ENCODE results near the gene COBL.

Gene COBL

DNA sequence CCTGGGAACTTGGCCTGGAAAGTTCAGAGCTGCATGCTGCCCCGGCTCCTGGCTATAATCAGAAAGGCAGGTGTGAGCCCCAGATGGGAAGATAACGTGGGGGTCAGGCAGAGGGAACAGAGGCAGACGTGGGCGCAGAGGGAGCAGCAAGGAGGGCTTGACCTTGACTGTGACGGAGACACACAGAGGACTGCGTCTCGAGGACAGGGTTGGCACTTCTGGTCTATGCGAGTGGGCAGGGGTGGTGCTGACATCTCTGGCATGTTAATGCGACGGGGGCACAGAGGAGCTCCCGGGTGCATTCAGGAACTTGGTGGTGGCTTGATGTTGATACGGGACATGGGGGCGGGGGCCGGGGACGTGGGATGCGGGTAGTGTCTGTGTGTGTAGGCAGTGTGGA lies 301.8 kb downstream of the COBL start:
- Histone ChIP-seq H3K4me3 (ENCODE audit: low read length) (no peak overlapping the region), H3K36me3 (ENCODE audit: control insufficient read depth, low read depth, low read length) (no peaks in the 10 kb centered on the region), H3K9me3 (ENCODE audit: control insufficient read depth, low read depth, low read length) (no peaks in the 10 kb centered on the region), H3K9ac (ENCODE audit: low read length) (no peak overlapping the region), H3K4me1 (ENCODE audit: control insufficient read depth, low read depth, low read length) (no peaks in the 10 kb centered on the region), H3K27ac (ENCODE audit: low read length) (no peak overlapping the region), H3K27me3 (ENCODE audit: control insufficient read depth, insufficient read depth, low read length) (no peaks in the 10 kb centered on the region)

DNA sequence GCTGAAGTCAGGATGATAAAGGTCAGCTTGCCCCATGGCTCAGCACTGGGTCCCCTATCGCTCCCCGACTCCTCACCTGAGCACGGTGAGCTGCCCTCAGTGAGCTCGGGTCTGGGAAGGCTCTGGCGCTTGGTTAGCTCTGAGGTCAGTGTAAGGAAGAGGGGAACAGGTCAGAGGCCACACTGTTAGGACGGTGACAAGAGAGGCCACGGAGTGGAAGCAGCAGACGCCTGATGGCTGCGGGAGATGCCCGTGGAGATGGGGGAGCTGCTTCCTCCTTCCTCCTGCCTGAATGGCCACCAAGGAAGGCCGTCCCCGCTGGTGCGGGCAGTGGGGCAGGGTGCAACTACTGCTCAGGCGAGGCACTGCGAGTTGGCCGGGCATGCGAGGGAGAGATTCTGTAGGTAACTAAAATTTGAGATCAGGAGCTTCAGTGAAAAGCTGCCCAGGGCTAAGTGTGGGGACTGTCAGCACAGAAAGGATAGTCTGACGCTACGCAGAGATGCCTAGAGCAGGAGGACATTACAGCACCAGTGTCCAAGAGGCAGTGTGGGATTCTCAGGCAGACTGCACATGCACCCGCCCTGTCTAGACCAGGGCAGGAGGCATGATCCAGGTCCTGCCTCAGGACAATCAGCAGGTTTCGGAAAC lies 302.6 kb downstream of the COBL start:
- H3K27me3 ChIP-seq (ENCODE audit: control insufficient read depth, insufficient read depth, low read length): no peaks in the 10 kb centered on the region
- no peak overlapping the region for H3K4me3 ChIP-seq (ENCODE audit: low read length)
- no peak overlapping the region for H3K27ac ChIP-seq (ENCODE audit: low read length)
- H3K4me1 ChIP-seq (ENCODE audit: control insufficient read depth, low read depth, low read length): no peaks in the 10 kb centered on the region
- H3K9me3 ChIP-seq (ENCODE audit: control insufficient read depth, low read depth, low read length): no peaks in the 10 kb centered on the region
- H3K9ac ChIP-seq (ENCODE audit: low read length): no peak overlapping the region
- H3K36me3 ChIP-seq (ENCODE audit: control insufficient read depth, low read depth, low read length): no peaks in the 10 kb centered on the region

DNA sequence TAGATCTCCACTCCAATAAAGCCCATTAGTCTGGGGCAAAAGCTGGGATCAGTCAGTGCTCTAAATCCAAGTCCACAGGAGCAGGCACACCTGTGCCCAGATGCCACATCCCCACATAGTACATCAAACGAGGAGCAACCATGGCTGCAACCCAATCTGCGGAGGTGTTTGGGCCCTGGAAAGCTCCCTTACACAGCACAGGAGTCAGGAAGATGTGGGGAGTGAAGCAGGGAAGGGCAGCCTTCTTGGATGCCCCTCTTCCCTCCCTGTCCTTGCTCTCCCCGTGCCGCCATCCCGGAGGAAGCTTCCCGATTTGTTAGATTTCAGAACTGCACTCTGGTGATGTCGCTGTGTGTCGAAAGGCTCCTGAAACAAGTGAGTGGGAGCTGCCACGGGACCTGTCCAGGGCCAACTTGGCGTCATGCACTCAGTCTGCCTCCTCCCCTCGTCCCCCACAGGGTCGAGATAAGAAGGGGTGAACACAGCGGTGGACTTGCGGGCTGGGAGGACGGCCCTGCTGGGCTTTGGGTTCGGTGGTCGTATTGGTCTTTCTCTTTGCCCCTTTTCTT lies 303.3 kb downstream of the COBL start:
- H3K27me3 ChIP-seq (ENCODE audit: control insufficient read depth, insufficient read depth, low read length): no peaks in the 10 kb centered on the region
- no peak overlapping the region for H3K4me3 ChIP-seq (ENCODE audit: low read length)
- no peaks in the 10 kb centered on the region for H3K4me1 ChIP-seq (ENCODE audit: control insufficient read depth, low read depth, low read length)
- H3K9ac ChIP-seq (ENCODE audit: low read length): no peak overlapping the region
- no peak overlapping the region for H3K27ac ChIP-seq (ENCODE audit: low read length)
- no peaks in the 10 kb centered on the region for H3K9me3 ChIP-seq (ENCODE audit: control insufficient read depth, low read depth, low read length)
- no peaks in the 10 kb centered on the region for H3K36me3 ChIP-seq (ENCODE audit: control insufficient read depth, low read depth, low read length)

DNA sequence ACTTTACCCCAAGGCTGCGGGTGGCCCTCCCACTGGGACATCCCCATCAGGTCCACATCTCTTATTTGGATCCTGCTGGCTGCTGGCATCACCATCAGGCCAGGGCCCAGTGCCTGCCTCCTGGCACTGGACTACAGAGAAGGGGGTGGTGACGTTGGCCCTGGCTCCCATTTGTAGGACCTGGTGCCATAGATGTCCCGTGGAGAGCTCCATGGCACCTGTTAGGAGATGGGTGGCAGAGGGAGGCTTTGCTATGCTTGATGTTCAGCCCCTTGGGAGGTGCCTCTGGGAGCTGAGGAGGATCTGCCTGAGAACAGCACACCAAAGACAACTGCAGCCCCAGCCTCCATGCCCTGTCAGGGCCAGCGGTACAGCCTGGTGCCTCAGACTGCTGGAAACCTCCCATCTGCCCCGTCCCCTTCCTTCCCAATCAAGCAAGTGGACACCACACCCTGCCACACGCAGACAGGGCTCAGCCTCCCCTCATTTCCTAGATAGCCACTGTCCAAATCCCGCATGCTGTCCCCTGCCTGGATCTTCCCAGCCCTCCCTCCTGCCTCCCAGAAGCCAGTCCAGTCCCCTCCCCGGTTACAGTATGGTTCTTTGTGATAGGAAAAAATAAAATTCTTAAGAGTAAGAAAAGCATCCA lies 303.9 kb downstream of the COBL start:
- Histone ChIP-seq H3K4me3 (ENCODE audit: low read length) (no peak overlapping the region), H3K9ac (ENCODE audit: low read length) (no peak overlapping the region), H3K36me3 (ENCODE audit: control insufficient read depth, low read depth, low read length) (no peaks in the 10 kb centered on the region), H3K27ac (ENCODE audit: low read length) (no peak overlapping the region), H3K4me1 (ENCODE audit: control insufficient read depth, low read depth, low read length) (no peaks in the 10 kb centered on the region), H3K9me3 (ENCODE audit: control insufficient read depth, low read depth, low read length) (no peaks in the 10 kb centered on the region), H3K27me3 (ENCODE audit: control insufficient read depth, insufficient read depth, low read length) (no peaks in the 10 kb centered on the region)

DNA sequence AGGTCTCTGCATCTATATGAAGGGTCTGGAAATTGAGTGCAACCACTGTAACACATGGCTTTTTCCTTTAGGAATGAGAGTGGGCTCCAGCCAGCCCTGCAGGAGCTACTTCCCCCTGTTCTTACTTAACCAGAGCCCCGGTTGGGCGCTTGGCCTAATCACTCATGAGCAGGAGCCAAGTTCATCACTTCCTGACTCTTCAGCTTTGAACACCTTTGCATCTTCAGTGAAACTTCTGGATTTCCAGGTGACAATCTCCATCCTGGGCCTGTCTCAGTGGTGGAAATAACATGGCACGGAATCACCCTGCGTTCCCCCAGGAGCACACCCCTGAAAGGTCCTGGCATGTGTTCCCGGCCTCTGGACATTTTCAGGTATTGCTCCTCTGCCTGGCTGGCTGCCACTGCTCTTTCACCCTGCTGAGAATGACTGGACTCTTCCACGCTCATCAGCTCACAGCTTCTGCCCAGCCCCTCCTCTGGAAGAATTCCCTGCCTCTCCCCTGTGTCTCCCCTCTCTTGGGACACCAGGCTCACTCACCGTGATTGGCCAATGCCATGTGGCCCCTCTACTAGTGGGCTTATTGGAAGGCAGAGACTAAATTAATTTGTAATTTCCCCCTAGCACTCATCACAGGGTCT lies 304.8 kb downstream of the COBL start:
- H3K4me1 ChIP-seq (ENCODE audit: control insufficient read depth, low read depth, low read length): no peaks in the 10 kb centered on the region
- no peaks in the 10 kb centered on the region for H3K9me3 ChIP-seq (ENCODE audit: control insufficient read depth, low read depth, low read length)
- H3K36me3 ChIP-seq (ENCODE audit: control insufficient read depth, low read depth, low read length): no peaks in the 10 kb centered on the region
- no peaks in the 10 kb centered on the region for H3K27me3 ChIP-seq (ENCODE audit: control insufficient read depth, insufficient read depth, low read length)
- no peak overlapping the region for H3K27ac ChIP-seq (ENCODE audit: low read length)
- H3K4me3 ChIP-seq (ENCODE audit: low read length): no peak overlapping the region
- no peak overlapping the region for H3K9ac ChIP-seq (ENCODE audit: low read length)

DNA sequence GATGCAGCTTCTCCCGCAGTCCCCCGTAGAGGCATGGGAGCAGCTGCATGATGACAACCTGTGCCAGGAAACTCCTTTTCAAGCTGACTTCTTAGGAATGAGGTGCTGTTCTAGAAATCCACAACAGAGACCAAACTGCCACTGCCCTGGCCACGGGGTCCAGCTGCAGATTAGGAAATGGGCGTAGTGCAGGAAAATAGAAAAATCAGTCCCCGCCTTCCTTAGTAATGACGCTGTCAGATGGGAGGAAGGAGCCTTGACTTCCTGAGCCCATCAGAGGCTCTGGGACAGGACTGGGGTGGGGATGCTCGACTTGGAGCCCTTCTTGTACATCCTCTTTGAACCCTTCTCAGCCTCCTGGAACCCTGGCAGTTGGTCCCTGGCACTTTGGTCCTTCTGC lies 306.1 kb downstream of the COBL start:
- Histone ChIP-seq H3K27ac (ENCODE audit: low read length) (no peak overlapping the region), H3K9ac (ENCODE audit: low read length) (no peak overlapping the region), H3K36me3 (ENCODE audit: control insufficient read depth, low read depth, low read length) (no peaks in the 10 kb centered on the region), H3K4me3 (ENCODE audit: low read length) (no peak overlapping the region), H3K27me3 (ENCODE audit: control insufficient read depth, insufficient read depth, low read length) (no peaks in the 10 kb centered on the region), H3K4me1 (ENCODE audit: control insufficient read depth, low read depth, low read length) (no peaks in the 10 kb centered on the region), H3K9me3 (ENCODE audit: control insufficient read depth, low read depth, low read length) (no peaks in the 10 kb centered on the region)

DNA sequence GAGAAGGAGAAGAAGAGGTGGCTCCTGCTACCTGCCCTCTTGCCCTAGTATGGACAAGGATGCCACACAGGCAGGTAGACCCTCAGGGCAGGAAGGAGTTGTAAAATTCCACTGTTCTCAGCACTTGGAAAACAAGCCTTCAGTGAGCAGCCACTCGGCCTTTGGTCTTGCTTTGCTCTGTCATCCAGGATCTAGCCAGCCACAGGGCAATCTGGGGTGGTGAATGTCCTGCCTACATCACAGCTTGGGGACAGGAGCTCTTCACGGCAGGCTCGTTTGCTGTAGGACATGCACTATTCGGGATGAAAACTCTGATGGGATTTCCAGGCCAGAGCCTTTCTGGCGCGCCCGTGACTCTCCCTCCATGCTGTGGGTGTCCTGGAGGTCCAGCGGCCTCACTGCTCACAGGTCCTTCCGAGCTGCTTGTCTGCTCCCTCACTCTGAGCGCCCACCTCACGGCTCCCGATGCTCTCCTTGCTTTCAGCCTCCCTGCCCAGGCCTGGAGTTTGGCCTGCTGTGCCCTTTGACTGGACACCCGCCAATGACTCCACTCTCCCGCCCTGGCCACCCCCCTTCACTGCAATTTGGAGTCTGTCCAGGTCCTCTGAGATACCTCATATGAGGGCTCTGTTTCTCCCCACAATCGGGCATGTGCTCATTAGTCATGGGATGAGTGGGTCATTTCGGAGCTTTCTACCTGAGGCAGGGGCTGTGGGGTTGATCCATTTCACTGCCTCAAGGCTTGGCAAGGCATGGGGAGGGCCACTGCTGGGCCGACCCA lies 306.7 kb downstream of the COBL start:
- Histone ChIP-seq H3K9me3 (ENCODE audit: control insufficient read depth, low read depth, low read length) (no peaks in the 10 kb centered on the region), H3K27ac (ENCODE audit: low read length) (no peak overlapping the region), H3K4me1 (ENCODE audit: control insufficient read depth, low read depth, low read length) (no peaks in the 10 kb centered on the region), H3K27me3 (ENCODE audit: control insufficient read depth, insufficient read depth, low read length) (no peaks in the 10 kb centered on the region), H3K4me3 (ENCODE audit: low read length) (no peak overlapping the region), H3K36me3 (ENCODE audit: control insufficient read depth, low read depth, low read length) (no peaks in the 10 kb centered on the region), H3K9ac (ENCODE audit: low read length) (no peak overlapping the region)

DNA sequence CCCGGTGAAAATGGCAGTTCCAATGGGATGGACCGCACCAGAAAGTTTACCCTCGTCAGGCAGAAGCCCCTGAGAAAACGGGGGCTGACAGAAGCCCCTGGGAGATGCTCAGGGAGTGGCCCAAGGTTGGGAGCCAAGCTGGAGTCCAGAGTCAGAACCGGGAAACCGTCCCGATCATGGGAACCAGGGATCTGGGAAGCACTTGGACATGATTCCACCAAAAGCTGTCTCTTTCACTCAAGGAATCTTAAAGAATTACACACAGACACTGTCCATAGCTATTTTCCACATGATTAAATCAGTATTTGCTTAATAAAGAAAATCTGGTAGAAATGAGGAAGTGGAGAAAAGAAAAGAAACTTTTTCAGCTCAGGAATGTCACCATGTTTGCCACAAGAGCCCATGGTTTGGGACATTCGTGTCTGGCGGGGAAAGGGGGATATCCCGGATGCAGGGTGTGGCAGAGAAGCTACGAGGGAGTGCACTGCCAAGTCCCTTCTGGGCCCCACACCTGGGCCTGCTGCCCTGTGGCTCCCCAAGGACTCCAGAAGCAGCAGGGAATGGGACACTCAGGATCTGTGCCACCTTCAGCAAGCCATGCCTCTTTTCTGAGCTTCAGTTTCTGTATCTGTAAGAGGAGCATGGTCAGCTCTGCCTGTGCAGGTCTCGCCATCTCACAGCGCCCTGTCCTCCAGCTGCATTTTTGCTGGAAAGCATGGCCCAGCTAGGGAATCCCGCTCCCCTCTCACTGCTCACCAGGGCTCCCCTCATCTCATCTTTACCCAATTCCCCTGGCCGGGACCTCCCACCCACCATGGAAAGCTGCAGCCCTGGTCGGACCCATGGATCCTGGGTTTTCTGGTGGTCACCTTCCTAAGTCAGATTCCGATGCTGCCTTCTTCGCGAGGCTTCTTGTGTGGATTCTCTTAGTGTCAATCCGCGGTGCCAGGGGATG lies 308.8 kb downstream of the COBL start:
- Histone ChIP-seq H3K4me3 (ENCODE audit: low read length) (no peak overlapping the region), H3K27me3 (ENCODE audit: control insufficient read depth, insufficient read depth, low read length) (no peaks in the 10 kb centered on the region), H3K4me1 (ENCODE audit: control insufficient read depth, low read depth, low read length) (no peaks in the 10 kb centered on the region), H3K27ac (ENCODE audit: low read length) (no peak overlapping the region), H3K9ac (ENCODE audit: low read length) (no peak overlapping the region), H3K9me3 (ENCODE audit: control insufficient read depth, low read depth, low read length) (no peaks in the 10 kb centered on the region), H3K36me3 (ENCODE audit: control insufficient read depth, low read depth, low read length) (no peaks in the 10 kb centered on the region)

DNA sequence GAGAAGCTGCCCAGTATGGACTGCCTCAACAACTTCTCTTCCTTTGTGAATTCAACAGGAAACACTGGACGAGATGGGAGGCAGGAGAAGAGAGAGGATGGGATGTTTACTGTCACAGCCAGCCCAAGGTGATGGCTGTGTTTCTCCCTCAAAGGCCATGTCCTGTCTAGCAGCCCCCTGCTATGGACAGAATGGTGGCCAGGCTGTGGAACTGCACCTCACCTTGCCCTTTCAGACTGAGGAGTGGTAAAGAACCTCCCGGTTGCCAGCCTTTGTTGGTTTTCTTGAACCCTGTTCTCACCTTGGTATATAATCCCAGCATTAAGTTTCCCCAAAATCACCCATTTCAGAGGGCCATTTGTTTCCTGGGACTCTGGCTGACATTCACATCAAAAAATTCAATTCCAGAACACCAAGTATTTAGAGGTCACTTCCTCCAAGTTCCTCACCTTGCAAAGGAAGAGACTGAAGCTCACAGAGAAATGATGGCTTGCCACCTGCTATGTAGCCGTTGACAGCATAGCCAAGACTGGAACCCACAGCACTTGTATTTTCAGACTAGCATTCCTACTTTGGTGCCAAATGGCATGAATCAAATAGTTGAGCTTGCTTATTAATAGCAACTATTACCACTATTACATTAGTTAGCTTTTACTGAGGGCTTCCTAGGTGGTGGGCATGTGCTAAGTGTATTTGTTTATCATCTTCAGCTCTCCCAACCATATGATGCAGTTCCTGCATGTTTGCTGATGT lies 309.9 kb downstream of the COBL start:
- no peaks in the 10 kb centered on the region for H3K36me3 ChIP-seq (ENCODE audit: control insufficient read depth, low read depth, low read length)
- H3K4me3 ChIP-seq (ENCODE audit: low read length): no peak overlapping the region
- no peak overlapping the region for H3K27ac ChIP-seq (ENCODE audit: low read length)
- no peaks in the 10 kb centered on the region for H3K27me3 ChIP-seq (ENCODE audit: control insufficient read depth, insufficient read depth, low read length)
- H3K9ac ChIP-seq (ENCODE audit: low read length): no peak overlapping the region
- no peaks in the 10 kb centered on the region for H3K4me1 ChIP-seq (ENCODE audit: control insufficient read depth, low read depth, low read length)
- H3K9me3 ChIP-seq (ENCODE audit: control insufficient read depth, low read depth, low read length): no peaks in the 10 kb centered on the region

DNA sequence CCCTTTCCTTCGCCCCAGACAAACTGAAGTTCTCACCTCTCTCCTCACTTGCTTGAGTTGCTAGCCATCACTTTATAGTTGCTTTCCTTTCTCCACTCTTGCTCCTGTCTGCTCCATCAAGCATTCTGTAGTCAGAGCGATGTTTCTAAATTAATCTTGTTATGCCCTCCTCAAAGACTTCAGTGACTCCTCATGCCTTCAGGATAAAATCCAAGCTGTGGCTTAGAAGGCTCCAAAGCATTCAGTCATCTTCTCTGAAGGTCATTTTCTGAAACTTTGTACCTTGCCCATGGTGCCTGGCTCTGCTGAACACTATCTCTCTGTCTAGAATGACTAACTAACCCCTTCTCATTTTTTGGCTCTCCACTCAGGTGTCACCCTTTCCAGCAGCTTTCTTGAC lies 311.5 kb downstream of the COBL start:
- Histone ChIP-seq H3K9me3 (ENCODE audit: control insufficient read depth, low read depth, low read length) (no peaks in the 10 kb centered on the region), H3K4me1 (ENCODE audit: control insufficient read depth, low read depth, low read length) (no peaks in the 10 kb centered on the region), H3K9ac (ENCODE audit: low read length) (no peak overlapping the region), H3K36me3 (ENCODE audit: control insufficient read depth, low read depth, low read length) (no peaks in the 10 kb centered on the region), H3K4me3 (ENCODE audit: low read length) (no peak overlapping the region), H3K27me3 (ENCODE audit: control insufficient read depth, insufficient read depth, low read length) (no peaks in the 10 kb centered on the region), H3K27ac (ENCODE audit: low read length) (no peak overlapping the region)

Measured in iPS-18a (cell line).